A549 (cell line): Measurements from ENCODE around the gene TBX2.

Experiments
- BHLHE40 ChIP-seq: IDR thresholded peaks from 2 replicates; pipeline ENCODE4 v1.6.1; 2012; ENCODE audit warnings: low read depth, low read length, inconsistent platforms
- CEBPB ChIP-seq, 2 experiments: fragments of >200 bp in 1 of 2; sonication (Bioruptor Twin) in 1 of 2; formaldehyde crosslinking in 1 of 2; IDR thresholded peaks; 2 replicates each; pipeline ENCODE4 v1.6.1; 2012 to 2016
- CTCF ChIP-seq: fragments of >200 bp; sonication (Bioruptor Twin); formaldehyde crosslinking; IDR thresholded peaks from 3 replicates; pipeline ENCODE4 v1.5.1; 2016
- EP300 ChIP-seq, 2 experiments: fragments of >200 bp; sonication (Bioruptor Twin); formaldehyde crosslinking; IDR thresholded peaks; 2 replicates in 1 of 2; 3 replicates in 1 of 2; pipeline ENCODE4 v1.6.1; 2016 to 2017
- ESRRA ChIP-seq: fragments of 150-350 bp; IDR thresholded peaks from 2 replicates; pipeline ENCODE4 v1.6.1; 2014; ENCODE audit warnings: mild to moderate bottlenecking, low read length, borderline replicate concordance
- JUN ChIP-seq, 2 experiments: fragments of >200 bp; sonication (Bioruptor Twin); formaldehyde crosslinking; IDR thresholded peaks; 2 replicates in 1 of 2; 3 replicates in 1 of 2; pipeline ENCODE4 v1.6.1; 2016 to 2017
- KDM5A ChIP-seq: fragments of 200-600 bp; sonication (generic); IDR thresholded peaks from 2 replicates; pipeline ENCODE4 v1.6.1; 2016; ENCODE audit warnings: antibody characterized with exemption, mild to moderate bottlenecking
- MAX ChIP-seq: IDR thresholded peaks from 2 replicates; pipeline ENCODE4 v1.6.1; 2012
- MAZ ChIP-seq: fragments of 150-350 bp; IDR thresholded peaks from 2 replicates; pipeline ENCODE4 v1.6.1; 2014; ENCODE audit warnings: antibody characterized with exemption, low read depth, low read length, borderline replicate concordance
- MYC ChIP-seq: IDR thresholded peaks from 2 replicates; pipeline ENCODE4 v1.6.1; 2012; ENCODE audit warnings: mild to moderate bottlenecking, inconsistent platforms, low read length, improper control_type of control experiment, borderline replicate concordance
- POLR2A ChIP-seq: IDR thresholded peaks from 2 replicates; pipeline ENCODE4 v1.6.1; 2012; ENCODE audit warnings: mild to moderate bottlenecking, low read length
- RCOR1 ChIP-seq: fragments of 150-350 bp; IDR thresholded peaks from 2 replicates; pipeline ENCODE4 v1.6.1; 2014; ENCODE audit warnings: antibody characterized with exemption, low read length, low read depth
- REST ChIP-seq: fragments of 200-600 bp; sonication (generic); IDR thresholded peaks from 2 replicates; pipeline ENCODE4 v1.6.1; 2016; ENCODE audit warnings: antibody characterized with exemption, mild to moderate bottlenecking, moderate library complexity
- ZFP36 ChIP-seq: fragments of 450-650 bp; IDR thresholded peaks from 2 replicates; pipeline ENCODE4 v1.6.1; 2014; ENCODE audit warnings: borderline replicate concordance; ENCODE audit not compliant: partially characterized antibody

GRCh38 chr17:61405686-61406536 is 6.3 kb downstream of the TBX2 start:
- TF ChIP-seq KDM5A, result no peak
- TF ChIP-seq POLR2A, result no peak
- no peak for TF ChIP-seq CEBPB (IDR thresholded peaks at IDR 0.05)
- TF ChIP-seq BHLHE40, result no peak
- TF ChIP-seq CTCF, result no peak
- no peak for TF ChIP-seq EP300 (IDR thresholded peaks at IDR 0.05)
- no peak for TF ChIP-seq ZFP36
- TF ChIP-seq RCOR1, result no peak
- TF ChIP-seq ESRRA, result no peak
- TF ChIP-seq MAX, result no peak
- no peak for TF ChIP-seq JUN (IDR thresholded peaks at IDR 0.05)
- no peak for TF ChIP-seq MYC
- no peak for TF ChIP-seq REST
- TF ChIP-seq MAZ, result no peak
